Epithelial cell of esophagus (primary cell): ENCODE results near the gene UNC119B.
"Not testable (repeated sequence)": the region's sequence is repeated elsewhere in the genome, so short reads cannot be mapped to it uniquely, and the experiment has no call there.

Experiments
- DNase-seq: peaks from one replicate; pipeline ENCODE4 v3.0.0; 2010; ENCODE audit warnings: low read depth
- H3K4me3 ChIP-seq: 2 replicates; pipeline ENCODE4 v1.5.1; 2011; ENCODE audit warnings: mild to moderate bottlenecking, low read length, control low read depth
- TF ChIP-seq, protein P1 (sequence below): IDR thresholded peaks from 2 replicates; pipeline ENCODE4 v1.5.1; 2011; ENCODE audit warnings: low read depth, mild to moderate bottlenecking, low read length, control low read depth, inconsistent platforms; ENCODE audit not compliant: insufficient read depth; ENCODE audit errors: missing control alignments

The UNC119B gene

DNA sequence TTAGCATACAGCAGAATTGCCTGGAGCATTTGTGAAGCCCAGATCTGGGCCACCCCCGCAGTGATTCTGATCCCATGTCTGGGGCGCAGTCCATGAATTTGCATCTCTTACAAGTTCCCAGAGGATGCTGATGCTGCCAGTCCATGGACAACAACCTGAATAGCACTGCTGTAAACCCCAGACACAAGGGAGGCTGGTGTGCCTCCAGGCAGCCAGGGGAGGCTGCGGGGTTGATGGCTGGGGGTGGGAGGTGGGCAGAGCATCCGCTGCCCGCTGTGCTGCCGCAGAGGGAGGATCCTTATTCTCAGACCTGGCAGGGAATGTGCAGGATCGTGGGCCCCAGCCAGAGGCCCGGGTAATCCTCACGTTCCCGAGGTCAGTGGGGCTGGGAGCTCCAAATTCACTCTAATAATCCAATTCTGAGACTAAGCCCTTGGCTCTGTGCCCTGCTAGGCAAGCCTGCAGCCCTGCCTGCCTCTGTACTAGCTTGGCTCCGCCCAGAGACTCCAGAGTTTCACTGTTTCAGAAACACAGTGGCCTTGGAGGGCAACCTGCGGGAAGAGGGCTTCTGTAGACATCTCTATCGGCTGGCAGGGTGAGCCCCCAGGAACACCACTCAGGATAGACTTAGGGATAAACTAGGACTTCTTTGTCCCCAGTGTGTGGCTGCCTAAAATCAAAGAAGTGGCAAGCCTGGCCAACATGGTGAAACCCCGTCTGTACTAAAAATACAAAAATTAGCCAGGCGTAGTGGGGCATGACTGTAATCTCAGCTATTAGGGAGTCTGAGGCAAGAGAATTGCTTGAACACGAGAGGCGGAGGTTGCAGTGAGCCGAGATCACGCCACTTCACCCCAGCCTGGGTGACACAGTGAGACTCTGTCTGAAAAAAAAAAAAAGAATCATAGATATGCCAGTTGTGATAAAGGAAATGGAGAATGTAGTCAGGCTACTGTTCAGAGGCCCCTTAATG, 41.1 kb upstream of the UNC119B start:
- TF ChIP-seq, protein P1, sequence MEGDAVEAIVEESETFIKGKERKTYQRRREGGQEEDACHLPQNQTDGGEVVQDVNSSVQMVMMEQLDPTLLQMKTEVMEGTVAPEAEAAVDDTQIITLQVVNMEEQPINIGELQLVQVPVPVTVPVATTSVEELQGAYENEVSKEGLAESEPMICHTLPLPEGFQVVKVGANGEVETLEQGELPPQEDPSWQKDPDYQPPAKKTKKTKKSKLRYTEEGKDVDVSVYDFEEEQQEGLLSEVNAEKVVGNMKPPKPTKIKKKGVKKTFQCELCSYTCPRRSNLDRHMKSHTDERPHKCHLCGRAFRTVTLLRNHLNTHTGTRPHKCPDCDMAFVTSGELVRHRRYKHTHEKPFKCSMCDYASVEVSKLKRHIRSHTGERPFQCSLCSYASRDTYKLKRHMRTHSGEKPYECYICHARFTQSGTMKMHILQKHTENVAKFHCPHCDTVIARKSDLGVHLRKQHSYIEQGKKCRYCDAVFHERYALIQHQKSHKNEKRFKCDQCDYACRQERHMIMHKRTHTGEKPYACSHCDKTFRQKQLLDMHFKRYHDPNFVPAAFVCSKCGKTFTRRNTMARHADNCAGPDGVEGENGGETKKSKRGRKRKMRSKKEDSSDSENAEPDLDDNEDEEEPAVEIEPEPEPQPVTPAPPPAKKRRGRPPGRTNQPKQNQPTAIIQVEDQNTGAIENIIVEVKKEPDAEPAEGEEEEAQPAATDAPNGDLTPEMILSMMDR: no peak
- peak; percentile 45 for DNase-seq
- no peak overlapping the region for H3K4me3 ChIP-seq

DNA sequence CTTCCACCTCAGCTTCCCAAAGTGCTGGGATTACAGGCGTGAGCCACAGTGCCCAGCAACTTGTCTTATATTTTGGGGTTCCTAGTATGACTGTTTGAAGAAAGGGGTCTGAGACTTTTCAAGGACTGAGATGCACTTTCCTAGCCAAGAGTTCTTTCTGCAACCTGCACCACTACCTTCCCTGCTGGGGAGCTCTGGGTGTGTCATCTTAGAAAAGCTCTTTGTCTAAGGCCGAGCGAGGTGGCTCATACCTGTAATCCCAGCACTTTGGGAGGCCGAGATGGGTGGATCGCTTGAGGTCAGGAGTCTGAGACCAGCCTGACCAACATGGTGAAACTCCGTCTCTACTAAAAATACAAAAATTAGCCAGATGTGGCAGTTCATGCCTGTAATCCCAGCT, 40.0 kb upstream of the UNC119B start:
- DNase-seq, H3K4me3 ChIP-seq: not testable (repeated sequence)

DNA sequence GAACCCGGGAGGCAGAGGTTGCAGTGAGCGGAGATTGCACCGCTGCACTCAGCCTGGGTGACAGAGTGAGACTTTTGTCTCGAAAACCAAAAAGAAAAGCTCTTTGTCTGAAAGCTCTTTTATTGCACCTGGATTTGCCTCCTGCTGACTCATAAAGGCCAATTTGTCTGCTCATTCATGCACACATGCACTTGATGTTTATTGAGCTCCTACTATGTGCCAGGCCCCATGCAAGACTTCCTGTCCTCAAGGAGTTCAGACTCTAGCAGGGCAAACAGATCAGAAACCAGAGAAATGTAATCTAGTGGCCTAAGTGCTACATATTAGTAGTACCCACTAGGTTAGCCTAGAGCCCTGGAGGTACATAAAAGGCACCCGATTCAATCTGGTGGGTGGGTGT, 39.6 kb upstream of the UNC119B start:
- H3K4me3 ChIP-seq: no peak overlapping the region
- TF ChIP-seq, protein P1: no peak
- DNase-seq: no peak

DNA sequence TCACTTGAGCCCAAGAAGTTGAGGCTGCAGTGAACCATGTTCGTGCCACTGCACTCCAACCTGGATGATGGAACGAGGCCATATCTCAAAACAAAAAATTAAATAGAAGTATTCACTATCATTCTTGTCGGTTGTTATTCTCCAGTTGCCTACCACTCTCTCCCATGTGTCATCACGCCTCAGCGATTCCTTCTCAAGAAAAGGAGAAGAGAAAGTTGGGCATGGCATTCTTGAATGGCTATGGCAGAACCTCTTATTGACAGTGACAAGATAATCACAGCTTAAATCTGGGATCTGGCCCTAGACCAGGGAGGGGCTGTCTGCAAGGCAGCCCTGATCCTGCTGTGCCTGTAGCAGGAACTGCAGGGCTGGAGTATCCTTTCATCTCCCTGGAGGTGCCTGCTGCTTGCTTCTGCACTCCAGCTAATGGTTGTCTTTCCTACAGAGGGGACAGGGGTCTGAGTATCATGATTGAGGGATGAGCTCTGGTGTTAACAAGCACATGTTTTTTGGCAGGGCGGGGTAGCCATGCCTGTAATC, 36.1 kb upstream of the UNC119B start:
- TF ChIP-seq, protein P1: no peak

DNA sequence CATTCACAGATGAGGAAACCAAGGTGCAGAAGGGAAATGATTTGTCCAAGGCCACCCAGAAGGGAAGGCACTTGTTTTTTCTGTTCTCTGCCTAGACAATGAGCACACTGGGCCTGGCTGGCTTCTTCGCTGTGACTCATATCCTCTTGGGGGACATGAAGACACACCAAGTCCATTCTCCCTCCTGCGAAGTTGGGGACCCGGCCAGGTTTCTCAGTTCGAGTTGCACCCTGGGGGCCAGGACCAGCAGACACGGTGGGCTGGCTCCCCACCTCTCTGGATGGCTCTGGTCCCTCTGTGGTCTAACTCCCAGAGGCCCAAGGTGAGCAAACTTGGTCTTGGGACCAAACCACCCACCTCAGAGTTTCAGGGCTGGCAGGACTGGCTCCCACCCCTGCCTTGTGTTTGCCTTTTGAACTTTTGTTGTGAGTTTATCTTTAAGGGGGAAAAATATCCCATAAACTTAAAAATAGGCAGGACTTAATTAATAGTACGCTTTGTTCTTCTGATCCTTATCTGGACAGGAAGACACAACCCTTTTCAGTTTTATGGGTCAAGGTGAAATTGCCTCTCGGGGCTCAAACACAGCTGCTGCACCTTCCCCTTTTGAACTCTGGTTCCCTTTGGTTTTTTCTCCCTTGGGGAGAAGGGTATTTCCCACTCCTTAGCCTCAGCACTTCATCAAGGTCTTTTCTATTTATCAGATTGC, 32.3 kb upstream of the UNC119B start:
- DNase-seq: peak; percentile 21
- H3K4me3 ChIP-seq: no peak overlapping the region
- TF ChIP-seq, protein P1: no peak

More for the DNA sequence above, 36.1 kb upstream of the UNC119B start:
- DNase-seq: no peak
- no peak overlapping the region for H3K4me3 ChIP-seq

DNA sequence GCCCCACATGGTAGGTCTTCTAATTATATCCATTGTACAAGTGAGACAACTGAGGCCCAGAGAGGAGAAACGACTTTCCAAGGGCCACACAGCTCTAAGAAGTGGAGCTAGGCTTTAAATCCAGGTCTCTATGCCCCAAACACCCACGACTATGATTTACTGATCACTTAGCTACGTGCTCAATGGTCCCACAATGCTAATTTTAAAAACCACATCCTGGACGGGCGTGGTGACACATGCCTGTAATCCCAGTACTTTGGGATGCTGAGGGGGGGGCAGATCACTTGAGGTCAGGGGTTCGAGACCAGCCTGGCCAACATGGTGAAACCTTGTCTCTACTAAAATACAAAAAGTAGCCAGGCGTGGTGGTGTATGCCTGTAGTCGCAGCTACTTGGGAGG, 31.7 kb upstream of the UNC119B start:
- H3K4me3 ChIP-seq: no peak overlapping the region
- TF ChIP-seq, protein P1: no peak
- DNase-seq: no peak

DNA sequence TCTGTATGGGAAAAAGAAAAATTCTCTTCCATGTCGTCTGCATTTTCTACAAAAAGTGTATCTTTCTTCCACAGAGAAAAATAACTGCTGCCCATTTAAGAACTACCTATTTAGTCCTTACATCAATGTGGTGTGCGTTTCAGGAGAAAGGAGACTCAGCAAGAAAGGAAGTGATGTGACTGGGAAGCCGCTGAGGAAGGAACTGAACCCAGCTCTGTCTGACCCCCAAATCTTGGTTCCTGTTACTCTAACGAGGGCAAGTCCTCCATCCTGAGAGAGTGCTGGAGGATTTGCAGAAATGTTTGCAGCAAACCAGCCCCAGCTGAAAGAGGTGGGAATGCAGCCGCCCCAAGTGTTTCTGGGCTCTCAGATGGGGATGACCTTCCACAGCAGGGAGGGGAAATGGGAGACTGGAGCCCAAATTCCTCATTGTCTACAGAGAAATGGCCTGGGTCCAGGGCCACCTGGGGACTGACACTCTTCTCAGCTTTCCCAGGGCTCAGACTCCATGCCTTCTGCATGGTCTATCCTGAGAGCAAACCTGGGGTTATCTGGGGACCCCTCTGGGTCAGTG, 30.0 kb upstream of the UNC119B start:
- DNase-seq: no peak
- H3K4me3 ChIP-seq: no peak overlapping the region
- TF ChIP-seq, protein P1: no peak
